GM23338 (cell line): Measurements from ENCODE around the gene GLYATL1B. TPM values are rescaled to one million over a fixed set of nuclear protein-coding genes. Genes with fewer than 3 reads are reported as not detected.

ENCODE experiments used
- ATAC-seq: fragments of 200-7000 bp; cut with Tn5 transposase; 3 replicates; pipeline ENCODE4 v1.9.1; 2020
- DNase-seq: peaks from one replicate; pipeline ENCODE4 v3.0.0-alpha.2; 2015; ENCODE audit warnings: low spot score
- H2AFZ ChIP-seq: fragments of 200-600 bp; sonication (generic); 2 replicates; pipeline ENCODE4 v1.8.0; 2016; ENCODE audit warnings: antibody characterized with exemption, mild to moderate bottlenecking, moderate library complexity
- H3F3A ChIP-seq: fragments of 200-600 bp; sonication (generic); replicated peaks from 2 replicates; pipeline ENCODE4 v1.8.0; 2017; ENCODE audit warnings: antibody characterized with exemption, mixed run types, low read depth
- H3K27ac ChIP-seq: fragments of 200-600 bp; sonication (generic); 2 replicates; pipeline ENCODE4 v1.6.1; 2016; ENCODE audit warnings: low read depth
- H3K27me3 ChIP-seq: fragments of 200-600 bp; sonication (generic); 2 replicates; pipeline ENCODE4 v1.8.0; 2016; ENCODE audit warnings: mild to moderate bottlenecking, mixed run types, moderate library complexity; ENCODE audit not compliant: insufficient read depth
- H3K36me3 ChIP-seq: fragments of 200-600 bp; sonication (generic); 2 replicates; pipeline ENCODE4 v1.8.0; 2016; ENCODE audit warnings: mild to moderate bottlenecking; ENCODE audit not compliant: insufficient read depth
- H3K4me1 ChIP-seq: fragments of 200-600 bp; sonication (generic); 2 replicates; pipeline ENCODE4 v1.8.0; 2016; ENCODE audit warnings: mild to moderate bottlenecking, moderate library complexity; ENCODE audit not compliant: insufficient read depth
- H3K4me2 ChIP-seq: fragments of 200-600 bp; sonication (generic); 2 replicates; pipeline ENCODE4 v1.7.1; 2017; ENCODE audit warnings: mixed run types
- H3K4me3 ChIP-seq: fragments of 200-600 bp; sonication (generic); 2 replicates; pipeline ENCODE4 v1.6.1; 2016; ENCODE audit warnings: mixed run types
- H3K79me2 ChIP-seq: fragments of 200-600 bp; sonication (generic); replicated peaks from 2 replicates; pipeline ENCODE4 v1.8.0; 2017; ENCODE audit warnings: mild to moderate bottlenecking; ENCODE audit not compliant: insufficient read depth
- H3K9me2 ChIP-seq: fragments of 200-600 bp; sonication (generic); 2 replicates; pipeline ENCODE4 v1.8.0; 2017; ENCODE audit not compliant: insufficient read depth
- H4K20me1 ChIP-seq: fragments of 200-600 bp; sonication (generic); replicated peaks from 2 replicates; pipeline ENCODE4 v1.8.0; 2017; ENCODE audit warnings: mild to moderate bottlenecking; ENCODE audit not compliant: insufficient read depth
- H3K27ac Mint-ChIP-seq: 2 replicates; pipeline ENCODE4 v1.8.0; 2020; ENCODE audit warnings: inconsistent platforms, mild to moderate bottlenecking, moderate library complexity, mixed read lengths
- H3K27me3 Mint-ChIP-seq: 3 replicates; pipeline ENCODE4 v1.8.0; 2022; ENCODE audit warnings: low read depth, mild to moderate bottlenecking, moderate library complexity, mixed read lengths, inconsistent platforms; ENCODE audit not compliant: insufficient read depth, poor library complexity
- H3K36me3 Mint-ChIP-seq: 3 replicates; pipeline ENCODE4 v1.8.0; 2021; ENCODE audit warnings: low read depth, mild to moderate bottlenecking, inconsistent platforms, moderate library complexity, mixed read lengths
- H3K4me1 Mint-ChIP-seq: 3 replicates; pipeline ENCODE4 v1.8.0; 2020; ENCODE audit warnings: mild to moderate bottlenecking, inconsistent platforms, mixed read lengths
- H3K4me3 Mint-ChIP-seq: 3 replicates; pipeline ENCODE4 v1.8.0; 2021; ENCODE audit warnings: moderate library complexity, mild to moderate bottlenecking, inconsistent platforms, mixed read lengths
- H3K9me3 Mint-ChIP-seq: 3 replicates; pipeline ENCODE4 v1.8.0; 2020; ENCODE audit warnings: moderate library complexity, mild to moderate bottlenecking, inconsistent platforms, mixed read lengths
- CREB1 ChIP-seq: fragments of 250-450 bp; sonication (Bioruptor Pico); IDR thresholded peaks from 2 replicates; pipeline ENCODE4 v1.5.0; 2020; ENCODE audit warnings: low read depth, mild to moderate bottlenecking, moderate library complexity
- CTCF ChIP-seq, 2 experiments: fragments of 200-600 bp in 1 of 2; sonication (generic) in 1 of 2; conservative IDR thresholded peaks; 2 replicates each; pipeline versions ENCODE4 v1.5.1 to v1.6.1; 2016 to 2017; ENCODE audit warnings: antibody characterized with exemption in 2 of 2, low read depth in 2 of 2, mild to moderate bottlenecking in 2 of 2, moderate library complexity in 1 of 2
- EZH2 ChIP-seq: fragments of 200-600 bp; sonication (generic); IDR thresholded peaks from one replicate; pipeline ENCODE4 v1.8.0; 2017; ENCODE audit warnings: antibody characterized with exemption, mild to moderate bottlenecking, low read depth; ENCODE audit not compliant: unreplicated experiment
- JUNB ChIP-seq: IDR thresholded peaks from one replicate; pipeline ENCODE4 v1.6.1; 2016; ENCODE audit warnings: antibody characterized with exemption; ENCODE audit not compliant: unreplicated experiment
- NANOG ChIP-seq: IDR thresholded peaks from 2 replicates; pipeline ENCODE4 v1.6.1; 2016; ENCODE audit warnings: antibody characterized with exemption, borderline replicate concordance
- POLR2AphosphoS5 ChIP-seq: IDR thresholded peaks from 2 replicates; pipeline ENCODE4 v1.6.1; 2016; ENCODE audit warnings: antibody characterized with exemption, low read depth
- STAT1 ChIP-seq: IDR thresholded peaks from one replicate; pipeline ENCODE4 v1.6.1; 2016; ENCODE audit warnings: antibody characterized with exemption; ENCODE audit not compliant: unreplicated experiment
- ZNF114 ChIP-seq: fragments of 250-450 bp; sonication (Bioruptor Pico); IDR thresholded peaks from 2 replicates; pipeline ENCODE4 v1.5.0; 2020; ENCODE audit warnings: mild to moderate bottlenecking, moderate library complexity
- ZNF331 ChIP-seq: fragments of 250-450 bp; sonication (Bioruptor Pico); IDR thresholded peaks from 2 replicates; pipeline ENCODE4 v1.5.0; 2020; ENCODE audit warnings: low read depth, mild to moderate bottlenecking, moderate library complexity
- polyA plus RNA-seq: library from polyadenylated mRNA; unstranded; fragments of >200 nt; fragmentation: Nextera tagmentation; extraction: Ambion mirVana; gene quantifications from 2 replicates; pipeline ENCODE4 v1.2.1, GENCODE V29; 2016
- total RNA-seq: library from RNA; depleted of rRNA; stranded (reverse); fragments of >200 nt; shearing (Covaris generic); gene quantifications from 2 replicates; pipeline ENCODE4 v1.2.3, GENCODE V29; 2014
- TF ChIP-seq, protein P1 (sequence below): fragments of 250-450 bp; sonication (Bioruptor Pico); IDR thresholded peaks from 2 replicates; pipeline ENCODE4 v1.5.0; 2020; ENCODE audit warnings: mild to moderate bottlenecking, moderate library complexity
- TF ChIP-seq, protein P2 (sequence below): IDR thresholded peaks from 2 replicates; pipeline ENCODE4 v1.6.1; 2016; ENCODE audit warnings: antibody characterized with exemption

GLYATL1B gene
- total and polyA plus RNA-seq, 2 experiments from 2014 or later, result 0.27 to 0.90 TPM

DNA sequence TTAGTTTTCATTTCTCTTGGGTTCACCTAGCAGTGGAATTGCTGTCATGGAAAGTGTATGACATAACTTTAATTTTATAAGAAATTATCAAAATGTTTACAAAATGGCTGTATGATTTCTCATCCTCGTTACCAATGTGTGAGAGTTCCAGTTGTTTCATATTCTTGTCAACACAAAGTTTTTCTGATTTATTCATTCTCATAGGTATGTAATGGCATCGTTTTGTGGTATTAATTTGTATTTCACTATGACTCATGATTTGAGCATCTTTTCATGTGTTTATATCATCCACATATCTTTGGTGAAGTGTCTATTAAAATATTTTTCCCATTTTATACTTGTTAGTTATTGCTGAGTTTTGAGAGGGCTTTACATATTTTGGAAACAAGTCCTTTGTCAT, 26.4 kb downstream of the GLYATL1B start:
- Histone ChIP-seq H3K27me3 (peaks cover 11% of the 10 kb centered on the region), H3F3A (no peaks in the 10 kb centered on the region; the same call in 1 of the 2 replicates), H3K9me2 (no peaks in the 10 kb centered on the region), H3K79me2 (0 out of 2 replicates have a peak, but pooled peaks cover 7% of the 10 kb centered on the region), H2AFZ (no peak overlapping the region), H3K27ac (no peak overlapping the region), H4K20me1 (no peaks in the 10 kb centered on the region; the same call in 1 of the 2 replicates), H3K36me3 (peaks cover 13% of the 10 kb centered on the region), H3K4me1 (0 out of 2 replicates have a peak, but pooled peaks cover 5% of the 10 kb centered on the region), H3K4me3 (no peak overlapping the region), H3K4me2 (no peak overlapping the region)
- H3K9me3 Mint-ChIP-seq, result peaks cover 12% of the 10 kb centered on the region
- H3K27me3 Mint-ChIP-seq, result peaks cover 4% of the 10 kb centered on the region
- DNase-seq (no peak), ATAC-seq (no peak)
- TF ChIP-seq EZH2 (no peak), POLR2AphosphoS5 (no peak), CREB1 (no peak), JUNB (no peak), CTCF (conservative IDR thresholded peaks at IDR 0.05; ENCODE audit: low read depth in 2 of 2) (no peak), ZNF114 (CRISPR knock-in tag) (no peak), NANOG (no peak), ZNF331 (CRISPR knock-in tag) (no peak), STAT1 (no peak)
- TF ChIP-seq, protein P1, sequence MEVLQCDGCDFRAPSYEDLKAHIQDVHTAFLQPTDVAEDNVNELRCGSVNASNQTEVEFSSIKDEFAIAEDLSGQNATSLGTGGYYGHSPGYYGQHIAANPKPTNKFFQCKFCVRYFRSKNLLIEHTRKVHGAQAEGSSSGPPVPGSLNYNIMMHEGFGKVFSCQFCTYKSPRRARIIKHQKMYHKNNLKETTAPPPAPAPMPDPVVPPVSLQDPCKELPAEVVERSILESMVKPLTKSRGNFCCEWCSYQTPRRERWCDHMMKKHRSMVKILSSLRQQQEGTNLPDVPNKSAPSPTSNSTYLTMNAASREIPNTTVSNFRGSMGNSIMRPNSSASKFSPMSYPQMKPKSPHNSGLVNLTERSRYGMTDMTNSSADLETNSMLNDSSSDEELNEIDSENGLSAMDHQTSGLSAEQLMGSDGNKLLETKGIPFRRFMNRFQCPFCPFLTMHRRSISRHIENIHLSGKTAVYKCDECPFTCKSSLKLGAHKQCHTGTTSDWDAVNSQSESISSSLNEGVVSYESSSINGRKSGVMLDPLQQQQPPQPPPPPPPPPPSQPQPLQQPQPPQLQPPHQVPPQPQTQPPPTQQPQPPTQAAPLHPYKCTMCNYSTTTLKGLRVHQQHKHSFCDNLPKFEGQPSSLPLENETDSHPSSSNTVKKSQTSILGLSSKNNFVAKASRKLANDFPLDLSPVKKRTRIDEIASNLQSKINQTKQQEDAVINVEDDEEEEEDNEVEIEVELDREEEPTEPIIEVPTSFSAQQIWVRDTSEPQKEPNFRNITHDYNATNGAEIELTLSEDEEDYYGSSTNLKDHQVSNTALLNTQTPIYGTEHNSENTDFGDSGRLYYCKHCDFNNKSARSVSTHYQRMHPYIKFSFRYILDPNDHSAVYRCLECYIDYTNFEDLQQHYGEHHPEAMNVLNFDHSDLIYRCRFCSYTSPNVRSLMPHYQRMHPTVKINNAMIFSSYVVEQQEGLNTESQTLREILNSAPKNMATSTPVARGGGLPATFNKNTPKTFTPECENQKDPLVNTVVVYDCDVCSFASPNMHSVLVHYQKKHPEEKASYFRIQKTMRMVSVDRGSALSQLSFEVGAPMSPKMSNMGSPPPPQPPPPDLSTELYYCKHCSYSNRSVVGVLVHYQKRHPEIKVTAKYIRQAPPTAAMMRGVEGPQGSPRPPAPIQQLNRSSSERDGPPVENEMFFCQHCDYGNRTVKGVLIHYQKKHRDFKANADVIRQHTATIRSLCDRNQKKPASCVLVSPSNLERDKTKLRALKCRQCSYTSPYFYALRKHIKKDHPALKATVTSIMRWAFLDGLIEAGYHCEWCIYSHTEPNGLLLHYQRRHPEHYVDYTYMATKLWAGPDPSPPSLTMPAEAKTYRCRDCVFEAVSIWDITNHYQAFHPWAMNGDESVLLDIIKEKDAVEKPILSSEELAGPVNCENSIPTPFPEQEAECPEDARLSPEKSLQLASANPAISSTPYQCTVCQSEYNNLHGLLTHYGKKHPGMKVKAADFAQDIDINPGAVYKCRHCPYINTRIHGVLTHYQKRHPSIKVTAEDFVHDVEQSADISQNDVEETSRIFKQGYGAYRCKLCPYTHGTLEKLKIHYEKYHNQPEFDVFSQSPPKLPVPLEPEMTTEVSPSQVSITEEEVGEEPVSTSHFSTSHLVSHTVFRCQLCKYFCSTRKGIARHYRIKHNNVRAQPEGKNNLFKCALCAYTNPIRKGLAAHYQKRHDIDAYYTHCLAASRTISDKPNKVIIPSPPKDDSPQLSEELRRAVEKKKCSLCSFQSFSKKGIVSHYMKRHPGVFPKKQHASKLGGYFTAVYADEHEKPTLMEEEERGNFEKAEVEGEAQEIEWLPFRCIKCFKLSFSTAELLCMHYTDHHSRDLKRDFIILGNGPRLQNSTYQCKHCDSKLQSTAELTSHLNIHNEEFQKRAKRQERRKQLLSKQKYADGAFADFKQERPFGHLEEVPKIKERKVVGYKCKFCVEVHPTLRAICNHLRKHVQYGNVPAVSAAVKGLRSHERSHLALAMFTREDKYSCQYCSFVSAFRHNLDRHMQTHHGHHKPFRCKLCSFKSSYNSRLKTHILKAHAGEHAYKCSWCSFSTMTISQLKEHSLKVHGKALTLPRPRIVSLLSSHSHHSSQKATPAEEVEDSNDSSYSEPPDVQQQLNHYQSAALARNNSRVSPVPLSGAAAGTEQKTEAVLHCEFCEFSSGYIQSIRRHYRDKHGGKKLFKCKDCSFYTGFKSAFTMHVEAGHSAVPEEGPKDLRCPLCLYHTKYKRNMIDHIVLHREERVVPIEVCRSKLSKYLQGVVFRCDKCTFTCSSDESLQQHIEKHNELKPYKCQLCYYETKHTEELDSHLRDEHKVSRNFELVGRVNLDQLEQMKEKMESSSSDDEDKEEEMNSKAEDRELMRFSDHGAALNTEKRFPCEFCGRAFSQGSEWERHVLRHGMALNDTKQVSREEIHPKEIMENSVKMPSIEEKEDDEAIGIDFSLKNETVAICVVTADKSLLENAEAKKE (CRISPR knock-in tag), result no peak
- TF ChIP-seq, protein P2, sequence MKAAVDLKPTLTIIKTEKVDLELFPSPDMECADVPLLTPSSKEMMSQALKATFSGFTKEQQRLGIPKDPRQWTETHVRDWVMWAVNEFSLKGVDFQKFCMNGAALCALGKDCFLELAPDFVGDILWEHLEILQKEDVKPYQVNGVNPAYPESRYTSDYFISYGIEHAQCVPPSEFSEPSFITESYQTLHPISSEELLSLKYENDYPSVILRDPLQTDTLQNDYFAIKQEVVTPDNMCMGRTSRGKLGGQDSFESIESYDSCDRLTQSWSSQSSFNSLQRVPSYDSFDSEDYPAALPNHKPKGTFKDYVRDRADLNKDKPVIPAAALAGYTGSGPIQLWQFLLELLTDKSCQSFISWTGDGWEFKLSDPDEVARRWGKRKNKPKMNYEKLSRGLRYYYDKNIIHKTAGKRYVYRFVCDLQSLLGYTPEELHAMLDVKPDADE, result no peak
- peaks cover 77% of the 10 kb centered on the region for H3K36me3 Mint-ChIP-seq
- peaks cover 9% of the 10 kb centered on the region; the same call in 2 of the 3 replicates for H3K4me1 Mint-ChIP-seq
- no peak overlapping the region for H3K27ac Mint-ChIP-seq
- no peak overlapping the region for H3K4me3 Mint-ChIP-seq
